Measurements from ENCODE around the gene CAPN10.

GRCh38 chr2:240613781-240614180 is 27.2 kb downstream of the CAPN10 start:
- TF ChIP-seq CTCF (IDR thresholded peaks at IDR 0.05): no peak
- TF ChIP-seq POLR2A (IDR thresholded peaks at IDR 0.05): no peak
- TF ChIP-seq EP300 (IDR thresholded peaks at IDR 0.05): no peak

Measured in ovary (tissue), 3 donors.